Body of pancreas (tissue), 4 donors: Measurements from ENCODE around the gene STARD6.

Source experiments
- CTCF ChIP-seq, 7 experiments: fragments of 450-650 bp in 4 of 7; fragments of 200-600 bp in 3 of 7; sonication (generic) in 3 of 7; IDR thresholded peaks; one replicate each; pipeline ENCODE4 v1.5.1; 2016 to 2019; ENCODE audit warnings: antibody characterized with exemption in 7 of 7
- POLR2A ChIP-seq, 3 donors: fragments of 450-650 bp; IDR thresholded peaks; one replicate each; pipeline ENCODE4 v1.6.1; 2016; ENCODE audit warnings: antibody characterized with exemption in 3 of 3, mild to moderate bottlenecking in 2 of 3

GRCh38 chr18:54358495-54359040 is 910 bp upstream of the STARD6 start:
- TF ChIP-seq CTCF (IDR thresholded peaks at IDR 0.05) (no peak), POLR2A (IDR thresholded peaks at IDR 0.05) (no peak)
